Left colon (tissue), 2 donors: ENCODE results near the gene RNF19B. TPM values are rescaled to one million over a fixed set of nuclear protein-coding genes. Genes with fewer than 3 reads are reported as not detected.

ENCODE experiments used
- total RNA-seq, 2 donors: library from RNA; stranded (reverse); fragmentation: NEBNext Ultra II Directional; extraction: Animal tissue kit (Norgen Biotek cat#: 25700); gene quantifications; one replicate each; pipeline ENCODE4 v1.2.1, GENCODE V29; 2021
- donor health status: DM: no; HTN: no; CAD: no.
- donor health status: DM: yes; HTN: yes; CAD: no.

Gene RNF19B
- total RNA-seq, 2 donors from 2014 or later: 64.1 to 77.3 TPM

Other genes starting within 250 kb of the RNF19B start
- 10 to 100 TPM; 41.7 to 88.3 TPM for gene YARS1, start 147.5 kb downstream of the RNF19B start, total RNA-seq
- 10 to 100 TPM; 29.1 to 29.5 TPM for gene S100PBP, start 147.2 kb downstream of the RNF19B start, total RNA-seq
- under 1 TPM; 0.22 to 0.85 TPM for gene FNDC5, start 93.9 kb downstream of the RNF19B start, total RNA-seq
- gene HPCA, start 78.3 kb downstream of the RNF19B start, total RNA-seq: 1 to 10 TPM; 1.5 to 1.9 TPM
- gene TMEM54, start 63.4 kb downstream of the RNF19B start, total RNA-seq: 100 to 1,000 TPM; 739 to 855 TPM
- gene AK2, start 72.1 kb upstream of the RNF19B start, total RNA-seq: 100 to 1,000 TPM; 173 to 222 TPM
- 10 to 100 TPM; 10.1 to 22.7 TPM for gene AZIN2, start 116.3 kb upstream of the RNF19B start, total RNA-seq
- gene TRIM62, start 217.2 kb upstream of the RNF19B start, total RNA-seq: 1 to 10 TPM; 4.5 to 6.7 TPM